ENCODE results near the gene PLD5. TPM values are rescaled to one million over a fixed set of nuclear protein-coding genes. Genes with fewer than 3 reads are reported as not detected.
"Not testable (repeated sequence)": the region's sequence is repeated elsewhere in the genome, so short reads cannot be mapped to it uniquely, and the experiment has no call there.

The PLD5 gene
- total and polyA plus RNA-seq, 11 donors: 0.05 to 0.96 (median 0.21) TPM; not detected in 2

DNA sequence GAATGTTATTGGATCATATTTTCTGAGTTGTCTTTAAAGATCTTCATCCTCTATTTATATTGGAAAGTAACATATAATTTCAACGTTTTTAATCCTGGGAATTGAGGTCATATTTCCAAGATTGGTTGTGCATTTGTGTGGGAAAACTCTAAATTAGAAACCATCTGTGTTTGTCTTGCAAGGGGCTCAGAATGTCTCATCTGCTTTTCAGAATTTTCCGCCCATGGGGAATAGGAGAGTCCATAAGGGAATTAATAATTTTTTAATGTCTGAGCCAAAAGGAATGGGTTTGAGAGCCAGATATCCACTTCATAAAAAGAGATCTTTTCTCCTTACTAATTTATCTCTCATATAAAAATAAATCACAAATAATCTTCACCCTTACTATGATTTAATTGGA is 440.8 kb downstream of the PLD5 start:
- ATAC-seq: peak in 2 of 4 donors; percentile 42 to 64
- intact Hi-C loops (cut with DNase I): no loop called here
- 50 to 67% (median 55%) methylated on average over 2 of the region's 2 CpGs for WGBS, 4 donors
- no peak overlapping the region for H3K4me3 ChIP-seq
- no peaks in the 10 kb centered on the region for H3K9me3 ChIP-seq
- peak overlapping the region in 2 of 12 donors; percentile 54 to 71 for H3K27ac ChIP-seq
- H3K36me3 ChIP-seq: no peaks in the 10 kb centered on the region
- H3K4me1 ChIP-seq: no peaks in the 10 kb centered on the region
- TF ChIP-seq POLR2A (IDR thresholded peaks at IDR 0.05): no peak
- TF ChIP-seq, protein P1, sequence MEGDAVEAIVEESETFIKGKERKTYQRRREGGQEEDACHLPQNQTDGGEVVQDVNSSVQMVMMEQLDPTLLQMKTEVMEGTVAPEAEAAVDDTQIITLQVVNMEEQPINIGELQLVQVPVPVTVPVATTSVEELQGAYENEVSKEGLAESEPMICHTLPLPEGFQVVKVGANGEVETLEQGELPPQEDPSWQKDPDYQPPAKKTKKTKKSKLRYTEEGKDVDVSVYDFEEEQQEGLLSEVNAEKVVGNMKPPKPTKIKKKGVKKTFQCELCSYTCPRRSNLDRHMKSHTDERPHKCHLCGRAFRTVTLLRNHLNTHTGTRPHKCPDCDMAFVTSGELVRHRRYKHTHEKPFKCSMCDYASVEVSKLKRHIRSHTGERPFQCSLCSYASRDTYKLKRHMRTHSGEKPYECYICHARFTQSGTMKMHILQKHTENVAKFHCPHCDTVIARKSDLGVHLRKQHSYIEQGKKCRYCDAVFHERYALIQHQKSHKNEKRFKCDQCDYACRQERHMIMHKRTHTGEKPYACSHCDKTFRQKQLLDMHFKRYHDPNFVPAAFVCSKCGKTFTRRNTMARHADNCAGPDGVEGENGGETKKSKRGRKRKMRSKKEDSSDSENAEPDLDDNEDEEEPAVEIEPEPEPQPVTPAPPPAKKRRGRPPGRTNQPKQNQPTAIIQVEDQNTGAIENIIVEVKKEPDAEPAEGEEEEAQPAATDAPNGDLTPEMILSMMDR (IDR thresholded peaks at IDR 0.05): no peak
- H3K27me3 ChIP-seq: no peaks in the 10 kb centered on the region
- no peak for DNase-seq

DNA sequence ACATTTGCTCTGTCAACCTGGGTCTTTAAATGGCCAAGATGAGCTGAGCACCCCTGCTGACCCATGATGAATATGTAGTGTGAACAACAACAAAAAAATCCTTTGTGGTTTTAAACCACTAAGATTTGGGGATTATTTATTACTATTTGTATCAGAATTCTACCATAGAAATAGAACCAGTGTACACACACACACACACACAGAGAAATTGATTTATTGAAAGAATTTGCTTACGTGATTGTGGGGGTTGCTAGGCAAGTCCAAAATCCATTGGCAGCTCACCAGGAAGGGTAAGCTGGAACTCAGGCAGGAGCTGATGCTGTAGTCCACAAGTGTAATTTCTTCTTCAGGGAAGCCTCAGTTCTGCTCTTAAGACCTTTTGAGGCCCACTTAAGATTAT is 443.1 kb downstream of the PLD5 start:
- Histone ChIP-seq H3K27me3 (no peaks in the 10 kb centered on the region), H3K9me3 (no peaks in the 10 kb centered on the region)
- TF ChIP-seq POLR2A (IDR thresholded peaks at IDR 0.05): no peak

DNA sequence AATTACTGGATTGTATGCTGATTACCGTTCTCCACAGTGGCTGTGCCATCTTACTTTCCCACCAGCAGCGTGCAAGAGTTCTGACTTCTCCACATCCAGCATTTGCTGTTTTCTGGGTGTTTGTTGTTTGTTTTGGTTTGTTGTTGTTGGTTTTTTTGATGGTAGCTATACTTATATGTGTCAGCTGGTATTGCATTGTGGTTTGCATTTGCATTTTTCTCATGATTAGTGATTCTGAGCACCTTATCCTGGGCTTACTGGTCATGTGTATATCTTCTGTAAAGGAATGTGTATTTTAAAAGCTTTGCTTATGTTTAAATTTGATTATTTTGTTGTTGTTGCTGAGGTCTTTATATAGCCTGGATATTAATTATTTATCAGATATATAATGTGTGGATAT is 458.7 kb downstream of the PLD5 start:
- WGBS, 4 donors: 86 to 95% (median 89%) methylated on average over 2 of the region's 2 CpGs
- Histone ChIP-seq H3K9me3 (no peaks in the 10 kb centered on the region), H3K4me1 (no peaks in the 10 kb centered on the region), H3K36me3 (no peaks in the 10 kb centered on the region), H3K4me3 (no peak overlapping the region), H3K27me3 (no peaks in the 10 kb centered on the region), H3K27ac (no peak overlapping the region)
- ATAC-seq (no peak), DNase-seq (no peak)
- intact Hi-C loops (cut with DNase I): no loop called here
- TF ChIP-seq, protein P1 (IDR thresholded peaks at IDR 0.05): no peak
- TF ChIP-seq POLR2A (IDR thresholded peaks at IDR 0.05): no peak

More for the DNA sequence above, 443.1 kb downstream of the PLD5 start:
- Histone ChIP-seq H3K4me1 (no peaks in the 10 kb centered on the region), H3K4me3 (no peak overlapping the region), H3K27ac (no peak overlapping the region), H3K36me3 (no peaks in the 10 kb centered on the region)
- 68 to 89% (median 85%) methylated on average over 1 of the region's 1 CpG for WGBS, 4 donors
- no peak for DNase-seq
- intact Hi-C loops (cut with DNase I): no loop called here
- ATAC-seq: no peak

DNA sequence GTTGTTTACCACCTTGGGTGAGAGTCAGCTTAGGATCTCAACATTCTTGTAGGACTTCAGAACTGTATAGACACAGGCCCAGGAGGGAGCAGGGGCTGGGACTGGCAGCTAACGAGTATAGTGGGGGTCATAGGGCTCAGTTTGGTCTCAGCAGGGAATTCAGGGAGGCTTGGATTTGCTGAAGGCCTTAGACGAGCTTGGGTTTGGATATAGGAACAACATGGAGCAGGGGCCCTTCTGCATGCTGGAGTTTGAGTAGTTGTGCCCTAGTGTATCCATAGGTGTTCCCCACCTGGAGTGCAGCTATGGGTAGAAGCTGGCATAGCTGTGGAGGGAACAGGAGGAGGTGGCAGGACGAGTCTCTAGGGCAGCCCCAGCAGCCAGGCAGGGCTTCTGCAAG is 462.2 kb downstream of the PLD5 start:
- Histone ChIP-seq H3K27me3 (peaks cover 0 to 3% (median 0%) of the 10 kb centered on the region in 9 donors), H3K4me3 (no peak overlapping the region), H3K4me1 (no peaks in the 10 kb centered on the region), H3K36me3 (no peaks in the 10 kb centered on the region), H3K27ac (no peak overlapping the region), H3K9me3 (no peaks in the 10 kb centered on the region)
- no peak for ATAC-seq
- no peak for TF ChIP-seq POLR2A (IDR thresholded peaks at IDR 0.05)
- TF ChIP-seq, protein P1 (IDR thresholded peaks at IDR 0.05): no peak
- DNase-seq: no peak
- 33 to 60% (median 45%) methylated on average over 3 of the region's 3 CpGs for WGBS, 4 donors
- intact Hi-C loops (cut with DNase I): no loop called here

DNA sequence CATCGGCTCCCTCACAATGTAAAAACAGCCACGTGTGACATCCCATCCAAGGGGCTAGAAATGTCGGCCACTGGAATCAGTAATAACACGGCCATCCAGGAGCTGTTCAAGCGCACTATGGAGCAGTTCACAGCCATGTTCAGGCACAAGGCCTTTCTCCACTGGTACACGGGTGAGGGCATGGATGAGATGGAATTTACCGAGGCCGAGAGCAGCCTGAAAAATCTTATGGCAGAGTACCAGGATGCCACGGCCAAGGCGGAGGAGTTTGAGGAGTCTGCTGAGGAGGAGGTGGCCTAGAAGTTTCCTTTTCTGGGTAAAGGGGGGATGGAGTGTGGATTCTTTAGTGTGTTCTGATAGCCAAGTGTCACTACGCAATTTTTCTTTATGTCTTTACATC is 464.5 kb downstream of the PLD5 start:
- Histone ChIP-seq H3K27me3 (peaks cover 0 to 3% (median 0%) of the 10 kb centered on the region in 9 donors), H3K27ac (no peak overlapping the region), H3K36me3 (no peaks in the 10 kb centered on the region), H3K4me1 (no peaks in the 10 kb centered on the region), H3K4me3 (no peak overlapping the region), H3K9me3 (no peaks in the 10 kb centered on the region)
- WGBS, 4 donors: 80 to 89% (median 84%) methylated on average over 11 of the region's 11 CpGs
- DNase-seq (no peak), ATAC-seq (no peak)
- no peak for TF ChIP-seq POLR2A (IDR thresholded peaks at IDR 0.05)
- TF ChIP-seq, protein P1 (IDR thresholded peaks at IDR 0.05): no peak
- intact Hi-C loops (cut with DNase I): no loop called here

DNA sequence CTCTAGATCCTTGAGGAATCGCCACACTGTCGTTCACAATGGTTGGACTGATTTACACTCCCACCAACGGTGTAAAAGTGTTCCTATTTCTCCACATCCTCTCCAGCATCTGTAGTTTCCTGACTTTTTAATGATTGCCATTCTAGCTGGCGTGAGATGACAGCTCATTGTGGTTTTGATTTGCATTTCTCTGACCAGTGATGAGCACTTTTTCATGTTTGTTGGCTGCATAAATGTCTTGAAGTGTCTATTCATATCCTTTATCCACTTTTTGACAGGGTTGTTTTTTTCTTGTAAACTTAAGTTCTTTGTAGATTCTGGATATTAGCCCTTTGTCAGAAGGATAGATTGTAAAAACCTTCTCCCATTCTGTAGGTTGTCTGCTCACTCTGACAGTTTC is 465.9 kb downstream of the PLD5 start:
- H3K4me1 ChIP-seq; H3K4me3 ChIP-seq; H3K27ac ChIP-seq; H3K9me3 ChIP-seq; H3K27me3 ChIP-seq; H3K36me3 ChIP-seq; intact Hi-C loops (cut with DNase I); ATAC-seq; DNase-seq: not testable (repeated sequence)
- 80 to 85% (median 82%) methylated on average over 4 of the region's 4 CpGs for WGBS, 4 donors

DNA sequence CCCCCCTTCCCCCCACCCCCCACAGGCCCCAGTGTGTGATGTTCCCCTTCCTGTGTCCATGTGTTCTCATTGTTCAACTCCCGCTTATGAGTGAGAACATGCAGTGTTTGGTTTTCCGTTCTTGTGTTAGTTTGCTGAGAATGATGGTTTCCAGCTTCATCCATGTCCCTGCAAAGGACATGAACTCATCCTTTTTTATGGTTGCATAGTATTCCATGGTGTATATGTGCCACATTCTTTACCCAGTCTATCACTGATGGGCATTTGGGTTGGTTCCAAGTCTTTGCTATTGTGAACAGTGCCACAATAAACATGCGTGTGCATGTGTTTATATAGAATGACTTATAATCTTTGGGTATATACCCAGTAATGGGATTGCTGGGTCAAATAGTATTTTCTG is 466.3 kb downstream of the PLD5 start:
- H3K4me3 ChIP-seq; H3K27me3 ChIP-seq; H3K36me3 ChIP-seq; H3K9me3 ChIP-seq; DNase-seq; H3K27ac ChIP-seq; H3K4me1 ChIP-seq; ATAC-seq; intact Hi-C loops (cut with DNase I): not testable (repeated sequence)
- WGBS, 4 donors: 82 to 87% (median 86%) methylated on average over 3 of the region's 3 CpGs
